Esophagus muscularis mucosa (tissue), 4 donors: ENCODE measurements around the gene SPATA46. TPM values are rescaled to one million over a fixed set of nuclear protein-coding genes. Genes with fewer than 3 reads are reported as not detected.

Experiments used
- DNase-seq: peaks from one replicate; pipeline ENCODE4 v3.0.0-alpha.2; 2017; ENCODE audit errors: extremely low spot score
- H3K27ac ChIP-seq, 4 donors: fragments of 200-600 bp; sonication (generic); replicated peaks in 1 of 4; 1 replicate in 3 of 4; 2 replicates in 1 of 4; pipeline ENCODE4 v1.5.1; 2016 to 2019; ENCODE audit warnings: mild to moderate bottlenecking in 1 of 4
- H3K27me3 ChIP-seq, 4 donors: fragments of 200-600 bp; sonication (generic); one replicate each; pipeline versions ENCODE4 v1.5.1 to v1.6.0; 2016 to 2019
- H3K36me3 ChIP-seq, 4 donors: fragments of 200-600 bp; sonication (generic); one replicate each; pipeline ENCODE4 v1.5.1; 2016 to 2019
- H3K4me1 ChIP-seq, 4 donors: fragments of 200-600 bp; sonication (generic); one replicate each; pipeline ENCODE4 v1.5.1; 2016 to 2019
- H3K4me3 ChIP-seq, 4 donors: fragments of 200-600 bp; sonication (generic); 1 replicate in 2 of 4; 2 replicates in 2 of 4; pipeline ENCODE4 v1.5.1; 2016 to 2019; ENCODE audit warnings: mild to moderate bottlenecking in 4 of 4, moderate library complexity in 1 of 4
- H3K9me3 ChIP-seq, 4 donors: fragments of 200-600 bp; sonication (generic); 1 replicate in 3 of 4; 2 replicates in 1 of 4; pipeline ENCODE4 v1.5.1; 2016 to 2019
- CTCF ChIP-seq, 3 experiments: fragments of 200-600 bp in 2 of 3; fragments of 450-650 bp in 1 of 3; sonication (generic) in 2 of 3; IDR thresholded peaks; one replicate each; pipeline ENCODE4 v1.5.1; 2017 to 2019; ENCODE audit warnings: antibody characterized with exemption in 3 of 3, mild to moderate bottlenecking in 2 of 3, moderate library complexity in 1 of 3
- EP300 ChIP-seq: sonication (generic); formaldehyde crosslinking; IDR thresholded peaks from one replicate; pipeline ENCODE4 v1.6.1; 2017; ENCODE audit warnings: antibody characterized with exemption
- POLR2A ChIP-seq: fragments of 450-650 bp; IDR thresholded peaks from one replicate; pipeline ENCODE4 v1.6.1; 2017; ENCODE audit warnings: antibody characterized with exemption, moderate library complexity, mild to moderate bottlenecking, low read depth
- POLR2AphosphoS5 ChIP-seq, 2 donors: sonication (generic); formaldehyde crosslinking; IDR thresholded peaks; one replicate each; pipeline ENCODE4 v1.6.1; 2017; ENCODE audit warnings: antibody characterized with exemption in 2 of 2
- WGBS: methylation state at CpG from one replicate; pipeline ENCODE4 v1.1.5; 2018; 5-methylcytosine and 5-hydroxymethylcytosine counted together
- intact Hi-C: fragments of 100-400 bp; cut with DNase I; formaldehyde crosslinking; loops from one replicate; pipeline ENCODE4 v1.15.1; 2023
- total RNA-seq, 4 donors: library from RNA; depleted of rRNA; stranded (reverse); fragments of >200 nt; gene quantifications; one replicate each; pipeline versions ENCODE4 v1.1.0 to v1.2.1, GENCODE V29; 2016

The SPATA46 gene
- total RNA-seq, 4 donors from 2014 or later: not detected

DNA sequence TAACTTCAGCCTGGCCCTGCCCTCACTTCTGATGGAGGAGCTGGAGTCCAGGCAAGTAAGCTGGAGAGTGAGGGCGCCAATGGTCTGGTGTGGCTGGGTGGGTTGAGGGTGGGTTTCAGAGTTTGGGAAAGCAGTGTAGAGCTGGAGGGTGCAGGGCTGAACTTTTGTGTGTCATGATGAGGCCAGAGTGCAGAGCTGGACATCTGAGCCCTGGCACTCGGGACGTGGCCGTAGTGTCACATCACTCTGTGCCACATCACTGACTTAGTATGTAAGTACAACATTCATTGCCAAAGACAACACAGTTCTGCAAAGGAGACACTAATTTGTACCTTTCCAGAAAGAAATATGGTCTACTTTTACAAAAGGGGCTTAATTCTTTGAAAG is 15.8 kb downstream of the SPATA46 start:
- WGBS: 100% methylated on average over 4 of the region's 4 CpGs
- peaks cover 0 to 8% (median 3%) of the 10 kb centered on the region in 4 donors for H3K36me3 ChIP-seq
- H3K4me1 ChIP-seq: no peaks in the 10 kb centered on the region
- H3K27ac ChIP-seq: no peak overlapping the region
- H3K9me3 ChIP-seq: no peaks in the 10 kb centered on the region
- TF ChIP-seq POLR2A: no peak
- no peak for TF ChIP-seq POLR2AphosphoS5 (IDR thresholded peaks at IDR 0.05)
- no peak for TF ChIP-seq EP300
- TF ChIP-seq CTCF (IDR thresholded peaks at IDR 0.05): no peak
- no peak for DNase-seq
- intact Hi-C loops: no loop called here
- H3K4me3 ChIP-seq: no peak overlapping the region
- no peaks in the 10 kb centered on the region for H3K27me3 ChIP-seq

DNA sequence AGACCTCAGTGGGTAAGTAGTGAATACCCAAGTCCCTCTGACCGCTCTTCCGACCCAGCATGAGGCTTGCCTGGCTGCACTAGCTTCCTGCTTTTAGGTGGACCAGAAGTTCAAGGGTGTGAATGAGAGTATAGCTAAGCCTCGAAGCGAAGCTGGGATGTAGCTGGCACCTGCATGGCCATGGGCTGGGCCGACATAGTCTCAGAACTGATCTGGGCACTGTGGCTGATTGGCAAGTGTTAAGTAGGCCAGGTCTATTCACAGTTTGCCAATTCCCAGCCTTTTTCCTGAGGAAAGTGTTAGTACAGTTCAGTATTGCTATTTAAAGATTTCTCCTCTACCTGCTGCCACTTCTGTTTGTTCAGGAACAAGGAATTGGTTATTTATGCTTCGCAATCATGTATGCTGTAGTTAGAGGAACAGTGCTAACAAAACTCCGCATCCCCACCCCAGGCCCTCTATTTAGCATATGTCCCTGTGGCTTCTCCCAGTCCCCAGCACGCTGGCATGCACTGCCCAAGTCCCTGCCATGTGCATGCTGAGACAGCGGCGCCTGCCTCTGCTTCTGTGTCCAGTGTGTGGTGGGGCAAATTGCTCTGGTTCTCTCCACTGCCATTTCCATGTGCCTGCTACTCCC is 16.3 kb downstream of the SPATA46 start:
- 96% methylated on average over 10 of the region's 10 CpGs for WGBS
- no peaks in the 10 kb centered on the region for H3K27me3 ChIP-seq
- H3K9me3 ChIP-seq: no peaks in the 10 kb centered on the region
- H3K4me1 ChIP-seq: no peaks in the 10 kb centered on the region
- no peak for DNase-seq
- H3K27ac ChIP-seq: no peak overlapping the region
- H3K36me3 ChIP-seq: peaks cover 0 to 8% (median 4%) of the 10 kb centered on the region in 4 donors
- no peak for TF ChIP-seq EP300
- no peak for TF ChIP-seq POLR2AphosphoS5 (IDR thresholded peaks at IDR 0.05)
- no peak for TF ChIP-seq POLR2A
- no peak for TF ChIP-seq CTCF (IDR thresholded peaks at IDR 0.05)
- intact Hi-C loops: no loop called here
- H3K4me3 ChIP-seq: no peak overlapping the region

- Histone ChIP-seq H3K4me1 (no peaks in the 10 kb centered on the region), H3K27ac (no peak overlapping the region), H3K9me3 (no peaks in the 10 kb centered on the region), H3K27me3 (no peaks in the 10 kb centered on the region), H3K36me3 (peaks cover 0 to 13% (median 6%) of the 10 kb centered on the region in 4 donors), H3K4me3 (no peak overlapping the region)
- DNase-seq: no peak
- WGBS: 94% methylated on average over 10 of the region's 10 CpGs
- TF ChIP-seq POLR2AphosphoS5 (IDR thresholded peaks at IDR 0.05) (no peak), POLR2A (no peak), EP300 (no peak), CTCF (IDR thresholded peaks at IDR 0.05) (no peak)
- intact Hi-C loops: no loop called here
These were observed 17.0 kb downstream of the SPATA46 start for GRCh38 chr1:162359523-162360236.

- Histone ChIP-seq H3K27ac (no peak overlapping the region), H3K4me1 (no peaks in the 10 kb centered on the region), H3K9me3 (no peaks in the 10 kb centered on the region), H3K4me3 (no peak overlapping the region), H3K36me3 (peaks cover 0 to 13% (median 6%) of the 10 kb centered on the region in 4 donors), H3K27me3 (no peaks in the 10 kb centered on the region)
- no peak for DNase-seq
- 80% methylated on average over 1 of the region's 1 CpG for WGBS
- intact Hi-C loops: no loop called here
- no peak for TF ChIP-seq POLR2AphosphoS5 (IDR thresholded peaks at IDR 0.05)
- TF ChIP-seq POLR2A: no peak
- no peak for TF ChIP-seq EP300
- no peak for TF ChIP-seq CTCF (IDR thresholded peaks at IDR 0.05)
These were observed 17.7 kb downstream of the SPATA46 start for GRCh38 chr1:162358928-162359327.
